ENCODE data around the gene TGM5.
"Not testable (repeated sequence)": the region's sequence is repeated elsewhere in the genome, so short reads cannot be mapped to it uniquely, and the experiment has no call there.

Gene TGM5

DNA sequence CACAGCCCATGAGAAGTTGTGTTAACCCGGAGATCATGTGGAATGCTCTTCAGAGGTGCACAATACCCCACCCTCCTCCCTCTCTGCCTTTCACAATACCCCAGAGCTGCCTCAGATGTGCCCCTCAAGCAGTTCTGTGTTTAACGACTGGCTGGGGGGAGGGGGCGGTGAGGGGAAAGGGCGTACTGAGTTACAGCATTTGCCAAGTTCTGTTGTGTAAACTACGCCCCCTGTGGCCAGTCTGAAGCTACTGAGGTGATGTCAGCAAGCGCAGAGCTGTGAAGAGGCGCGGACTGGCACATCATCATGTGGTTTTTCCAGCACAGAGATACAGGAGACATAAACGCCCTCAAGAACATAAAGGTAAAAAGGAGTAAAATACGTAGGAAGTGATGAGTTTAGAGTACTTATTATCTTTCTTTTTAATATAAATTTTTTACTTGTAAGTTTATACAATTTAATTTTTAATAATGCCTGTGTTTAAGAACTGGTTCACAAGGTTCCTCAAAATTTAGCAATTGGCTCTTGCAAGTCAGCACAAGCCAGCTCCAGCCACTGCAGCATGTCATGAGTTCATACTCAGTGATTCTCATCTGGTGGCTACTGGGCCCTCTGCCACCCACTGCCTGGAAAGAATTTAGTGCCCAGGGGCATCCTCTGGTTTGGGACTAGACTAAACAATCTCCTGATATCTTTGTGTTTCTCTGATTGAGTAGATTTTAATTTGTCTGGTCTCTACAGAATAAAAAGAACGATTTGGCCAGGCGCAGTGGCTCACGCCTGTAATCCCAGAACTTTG, 47.6 kb downstream of the TGM5 start:
- no peak for DNase-seq (ENCODE audit: low spot score)

DNA sequence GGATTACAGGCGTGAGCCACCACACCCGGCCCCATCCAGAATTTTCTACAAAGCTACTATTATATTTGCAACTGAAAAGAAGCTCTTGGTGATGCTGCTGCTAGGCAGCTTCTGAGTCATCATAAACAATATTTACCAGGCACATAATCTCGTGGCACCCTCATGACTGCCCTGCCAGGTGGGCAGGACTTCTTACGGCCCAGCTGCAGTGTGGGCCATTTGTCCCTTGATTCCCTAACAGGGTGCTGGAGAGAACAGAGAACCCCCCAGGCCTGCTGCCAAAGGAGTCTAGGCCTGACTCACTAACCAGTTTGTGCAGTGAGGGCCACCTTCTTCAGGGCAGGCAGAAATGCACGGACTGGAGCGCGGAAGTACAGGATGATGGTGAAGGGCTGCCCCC, 50.8 kb downstream of the TGM5 start:
- no peak for DNase-seq (ENCODE audit: low spot score)

DNA sequence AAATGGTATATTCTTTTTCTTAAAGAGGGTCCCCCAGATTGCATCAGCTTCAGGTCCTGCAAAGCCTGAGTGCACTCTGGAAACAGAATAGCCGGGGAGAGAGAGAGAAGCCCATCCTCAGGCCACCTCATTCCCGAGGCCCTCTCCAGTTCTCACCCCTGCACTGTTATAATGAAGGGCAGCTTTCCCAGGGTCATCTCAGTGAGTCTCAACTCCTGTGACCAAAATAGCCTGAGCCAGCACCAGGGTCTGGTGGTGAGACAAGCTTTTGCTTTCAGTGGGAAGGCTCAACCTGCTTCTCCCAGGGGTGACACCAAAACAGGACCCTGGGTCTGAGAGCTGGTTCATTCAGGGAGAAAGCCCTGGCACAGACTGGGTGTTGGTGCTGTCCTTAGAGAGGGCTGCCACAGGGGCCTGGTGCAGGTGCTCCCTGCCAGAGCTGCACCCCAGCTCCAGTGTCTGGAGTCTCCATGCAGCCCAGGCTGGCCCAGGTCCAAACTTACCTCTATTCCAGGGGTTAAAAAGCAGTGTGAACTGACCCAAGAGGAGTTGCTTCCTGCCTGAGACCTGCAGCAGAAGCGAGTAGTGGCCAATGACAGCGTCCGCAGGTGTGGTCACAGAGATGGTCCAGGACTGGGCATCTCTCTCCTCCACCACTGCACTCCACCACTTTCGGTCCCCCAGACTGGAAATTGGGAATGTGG, 52.0 kb downstream of the TGM5 start:
- DNase-seq (ENCODE audit: low spot score) = no peak

DNA sequence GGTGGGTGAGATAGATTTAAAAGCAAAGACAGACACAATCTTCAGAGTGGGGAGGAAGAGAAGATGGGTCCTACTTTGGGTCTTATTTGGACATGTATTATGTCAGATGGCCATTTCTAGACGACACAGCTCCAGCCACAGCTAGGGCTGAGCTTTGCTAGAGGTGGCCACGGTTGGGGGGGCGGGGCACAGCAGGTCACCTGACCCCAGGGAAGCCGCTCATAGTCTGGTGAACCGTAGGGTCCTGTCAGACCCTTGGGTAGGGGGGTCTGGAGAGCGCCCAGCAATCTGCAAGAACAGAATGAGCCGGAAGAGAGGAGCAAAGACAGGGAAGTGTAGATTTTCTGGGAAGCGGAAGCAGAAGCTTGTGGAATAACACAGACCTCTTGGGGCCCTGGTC, 52.6 kb downstream of the TGM5 start:
- DNase-seq (ENCODE audit: low spot score) = no peak

DNA sequence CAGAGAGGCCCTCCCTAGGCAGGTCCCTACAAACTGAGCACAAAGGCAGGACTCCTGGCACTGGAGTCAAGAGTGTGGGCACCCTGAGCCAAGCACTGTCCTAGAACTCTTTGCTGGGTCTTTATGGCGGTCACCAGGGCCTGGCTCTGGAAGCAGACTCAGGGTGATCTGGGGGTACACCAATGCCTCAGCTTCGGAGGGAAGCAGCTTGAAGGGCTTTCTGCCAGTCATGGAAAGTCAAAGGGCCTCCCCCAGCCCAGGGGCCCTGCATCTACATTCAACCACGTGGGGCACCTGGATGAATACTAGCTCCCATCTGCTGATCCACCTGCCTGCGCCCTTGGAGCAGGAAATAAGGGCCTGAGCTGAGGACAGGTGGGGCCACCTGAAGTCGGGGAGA, 53.3 kb downstream of the TGM5 start:
- no peak for DNase-seq (ENCODE audit: low spot score)

DNA sequence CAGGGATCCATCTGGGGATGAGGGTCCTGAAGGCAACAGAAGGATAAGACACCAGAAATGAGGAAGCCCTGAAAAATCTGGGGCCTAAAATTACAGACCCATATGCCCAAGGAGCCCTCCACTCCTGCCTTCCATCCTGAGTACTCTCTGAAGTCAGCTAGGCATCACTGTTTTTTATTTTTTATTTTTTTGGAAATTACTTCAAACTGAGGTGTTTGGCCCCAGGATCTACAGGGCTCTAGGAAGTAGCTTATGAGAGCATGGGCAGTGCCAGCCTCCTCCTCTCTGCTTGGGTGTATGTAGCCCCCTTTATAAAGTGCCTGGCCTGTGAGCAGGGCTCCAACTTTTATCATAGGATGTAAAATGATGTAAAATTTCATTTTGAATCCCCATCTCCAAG, 53.8 kb downstream of the TGM5 start:
- DNase-seq (ENCODE audit: low spot score) = no peak

DNA sequence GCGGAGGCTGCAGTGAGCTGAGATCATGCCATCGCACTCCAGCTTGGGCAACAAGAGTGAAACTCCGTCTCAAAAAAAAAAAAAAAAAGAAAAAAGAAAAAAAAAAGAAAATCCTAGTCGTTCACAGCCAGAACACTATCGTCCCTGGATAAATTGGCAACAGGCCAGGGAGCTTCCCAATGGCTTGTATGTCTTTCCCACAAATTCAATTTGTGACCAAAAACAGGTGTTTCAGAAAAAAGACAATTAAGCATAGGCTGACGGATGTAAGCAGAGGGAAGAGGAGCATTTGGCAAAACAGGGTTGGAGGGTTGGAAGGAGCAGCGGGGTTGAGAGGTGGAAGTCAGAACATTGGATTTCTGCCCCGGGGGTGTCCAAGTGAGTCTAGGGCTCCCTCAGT, 54.4 kb downstream of the TGM5 start:
- no peak for DNase-seq (ENCODE audit: low spot score)

DNA sequence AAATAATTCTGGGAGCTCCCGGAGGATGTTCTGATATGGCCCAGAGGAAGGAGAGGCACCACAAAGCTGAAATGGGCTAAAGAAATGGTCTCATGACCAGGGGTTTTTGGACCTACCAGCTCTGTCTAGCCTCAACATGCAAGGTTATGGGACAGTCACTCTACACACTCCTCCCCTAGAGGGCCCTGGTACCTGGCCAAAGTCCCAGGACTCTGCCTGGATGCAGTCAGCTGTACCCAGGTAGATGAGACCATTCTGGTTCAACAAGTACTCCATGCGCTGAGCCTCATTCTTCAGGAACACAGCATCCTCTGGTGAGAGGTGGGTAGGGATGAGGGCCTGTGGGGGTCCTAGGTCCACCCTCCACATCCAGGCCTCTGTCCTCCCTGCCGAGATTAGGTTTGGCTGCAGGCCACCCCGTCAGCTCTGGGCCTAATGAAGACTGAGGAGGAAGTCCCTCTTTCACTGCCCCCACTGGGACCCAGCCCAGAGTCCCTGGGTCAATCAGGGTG, 55.4 kb downstream of the TGM5 start:
- no peak for DNase-seq (ENCODE audit: low spot score)

DNA sequence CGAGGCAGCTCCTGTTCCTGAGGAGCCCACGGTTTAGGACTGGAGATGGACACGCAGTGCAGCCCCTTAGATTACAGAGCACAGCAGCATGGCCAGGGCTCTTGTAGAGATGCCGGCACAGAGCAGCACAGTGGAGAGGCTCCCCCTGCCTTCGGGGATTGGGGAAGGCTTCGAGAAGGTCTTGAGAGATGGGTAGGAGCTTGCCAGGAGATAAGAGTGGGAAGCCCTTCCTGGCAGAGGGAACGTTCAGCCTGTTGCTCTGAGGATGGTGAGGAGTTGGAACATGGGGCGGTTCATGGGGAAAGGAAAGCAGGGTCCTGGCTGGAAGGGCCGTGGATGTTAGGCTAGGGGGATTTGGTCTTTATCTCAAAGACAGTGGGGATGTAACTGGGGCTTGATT, 55.9 kb downstream of the TGM5 start:
- DNase-seq (ENCODE audit: low spot score) = no peak

DNA sequence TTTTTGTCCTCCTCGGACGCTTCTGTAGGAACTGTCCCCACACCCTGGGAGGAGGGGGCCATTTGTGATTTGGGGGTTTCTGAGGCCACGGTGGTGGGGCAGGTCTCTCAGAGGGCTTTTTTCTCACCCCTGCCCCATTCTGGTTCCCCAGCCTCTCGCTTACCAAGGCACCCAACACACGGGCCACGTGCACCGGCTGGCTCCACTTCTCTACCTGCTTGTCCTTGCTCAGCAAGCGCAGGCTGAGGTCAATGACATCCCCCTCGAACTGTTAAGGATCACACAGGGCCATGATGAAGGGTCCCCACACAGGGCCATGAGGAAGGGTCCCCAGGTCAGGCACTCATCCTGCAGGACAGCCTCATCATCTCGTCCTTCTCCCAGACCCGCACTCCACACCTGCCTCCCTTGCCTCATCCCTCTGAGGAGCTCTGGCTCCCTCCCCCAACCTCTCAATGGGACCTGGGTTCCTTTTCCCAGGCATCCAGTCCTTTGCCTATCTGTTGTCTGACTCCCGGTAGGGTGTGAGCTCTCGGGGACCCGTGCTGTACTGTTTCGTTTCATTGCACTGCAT, 56.5 kb downstream of the TGM5 start:
- no peak for DNase-seq (ENCODE audit: low spot score)

DNA sequence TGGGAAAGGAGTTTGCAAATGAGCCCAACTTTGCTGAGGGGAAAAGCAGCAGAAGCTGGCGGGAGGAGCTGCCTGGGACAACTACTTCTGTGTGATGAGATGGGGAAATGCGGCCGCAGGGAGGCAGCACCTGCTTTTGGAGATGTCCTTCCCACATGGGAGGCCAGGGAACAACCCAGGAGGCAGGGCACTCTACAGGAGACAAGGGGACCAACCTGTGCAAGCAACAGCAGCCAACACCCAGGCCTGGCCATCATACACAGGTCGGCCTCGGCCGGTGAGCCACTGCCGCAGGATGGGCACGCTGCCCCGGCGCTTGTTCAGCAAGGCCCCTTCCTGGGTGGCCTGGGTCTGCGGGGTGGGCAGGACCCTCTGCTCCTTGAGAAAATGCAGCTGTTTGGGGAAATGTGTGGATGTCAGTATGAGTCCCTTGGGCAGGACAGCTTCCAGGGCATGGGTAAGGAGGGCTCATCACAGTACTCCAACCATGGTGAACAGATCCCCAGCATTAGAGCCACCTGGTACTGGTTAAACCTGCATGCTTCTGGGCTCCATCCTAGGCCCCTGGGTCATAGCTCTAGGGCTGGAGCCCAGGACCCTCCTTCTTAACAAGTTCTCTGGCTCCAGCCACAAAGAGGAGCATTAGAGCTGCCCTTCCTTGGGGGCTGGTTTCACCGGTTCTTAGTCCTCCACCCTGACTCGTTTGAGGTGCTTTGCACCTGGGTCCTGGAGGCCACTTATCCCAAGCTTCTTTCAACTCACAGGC, 57.5 kb downstream of the TGM5 start:
- no peak for DNase-seq (ENCODE audit: low spot score)

DNA sequence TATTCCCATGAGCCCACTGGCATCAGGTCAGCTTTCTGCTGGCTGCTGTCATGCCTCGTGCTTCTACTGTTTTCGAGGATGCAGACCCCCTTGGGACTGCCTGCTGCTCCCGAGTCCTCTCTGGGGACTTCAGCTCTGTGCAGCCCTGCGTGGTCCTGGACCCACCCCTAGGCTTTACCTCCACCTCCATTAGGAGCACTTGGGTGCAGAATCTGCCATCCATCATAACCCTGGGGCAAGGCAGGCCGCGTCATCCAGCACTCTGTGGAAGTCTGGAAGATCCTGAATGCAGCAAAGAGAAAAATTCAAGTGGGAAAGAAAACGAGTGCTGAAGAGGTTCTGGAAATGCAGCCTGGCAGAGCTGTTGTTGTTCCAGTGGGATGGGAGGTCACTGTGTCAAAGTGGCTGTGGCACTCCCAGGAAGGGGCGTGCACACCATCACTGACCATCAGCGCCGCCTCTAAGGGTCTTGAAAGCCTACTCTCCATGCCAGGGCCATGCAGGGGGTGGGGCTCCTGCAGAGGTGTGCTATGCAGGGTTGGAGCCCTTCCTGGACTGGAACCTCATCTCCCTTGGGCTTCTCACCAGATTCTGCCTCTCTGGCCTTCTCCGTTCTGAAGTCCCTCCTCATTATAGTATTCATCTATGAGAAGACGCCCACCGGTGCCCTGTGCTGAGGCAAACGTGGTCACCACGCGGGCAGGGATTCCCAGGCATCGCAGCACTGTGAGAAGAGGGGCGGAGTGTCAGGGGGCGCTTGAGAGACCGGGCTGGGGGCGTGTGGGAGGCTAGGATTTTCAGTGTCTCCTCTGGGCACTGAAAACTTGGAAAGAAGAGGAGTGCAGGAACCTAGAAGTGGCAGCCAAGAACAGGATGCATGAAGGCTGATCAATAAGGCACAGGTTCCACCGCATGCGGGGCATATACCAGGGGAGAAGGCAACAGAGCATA, 58.4 kb downstream of the TGM5 start:
- no peak for DNase-seq (ENCODE audit: low spot score)

DNA sequence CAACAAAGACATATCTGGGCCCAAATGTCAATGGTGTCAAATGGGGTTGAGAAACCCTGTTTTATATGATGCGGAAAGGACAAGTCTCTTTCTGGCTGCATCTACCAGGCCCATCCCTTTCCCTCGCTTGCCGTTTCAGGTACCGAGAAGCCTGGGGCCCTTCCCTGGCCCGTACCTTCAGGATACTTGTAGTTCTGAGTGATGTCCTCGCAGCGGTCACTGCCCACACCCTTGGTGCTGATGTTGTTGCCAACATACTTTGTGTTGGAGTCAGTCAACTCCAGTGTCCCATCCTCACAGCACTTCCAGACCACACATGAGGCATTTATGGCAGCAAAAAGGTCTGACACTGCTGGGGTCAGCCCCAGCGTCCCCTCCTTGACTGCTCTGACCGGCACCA, 59.7 kb downstream of the TGM5 start:
- DNase-seq (ENCODE audit: low spot score) = no peak

DNA sequence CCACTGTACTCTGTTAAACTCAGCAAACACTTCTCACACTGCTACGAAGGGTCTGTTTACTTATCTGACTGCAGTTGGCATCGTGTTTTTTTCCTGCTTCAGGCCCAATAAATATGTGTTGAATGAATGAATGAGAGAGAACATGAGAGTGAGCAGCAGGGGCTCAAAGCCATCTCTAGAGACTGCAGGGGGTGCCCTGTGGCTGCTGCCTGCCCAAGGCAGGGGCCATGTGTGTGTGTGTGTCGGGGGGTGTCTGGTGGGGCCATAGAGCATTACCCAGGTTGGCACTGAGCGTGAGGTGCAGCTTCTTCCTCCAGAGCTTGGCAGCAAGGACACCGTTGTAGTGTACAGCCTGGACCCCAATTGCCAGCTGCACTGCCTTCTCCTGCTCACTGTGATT, 60.7 kb downstream of the TGM5 start:
- no peak for DNase-seq (ENCODE audit: low spot score)

DNA sequence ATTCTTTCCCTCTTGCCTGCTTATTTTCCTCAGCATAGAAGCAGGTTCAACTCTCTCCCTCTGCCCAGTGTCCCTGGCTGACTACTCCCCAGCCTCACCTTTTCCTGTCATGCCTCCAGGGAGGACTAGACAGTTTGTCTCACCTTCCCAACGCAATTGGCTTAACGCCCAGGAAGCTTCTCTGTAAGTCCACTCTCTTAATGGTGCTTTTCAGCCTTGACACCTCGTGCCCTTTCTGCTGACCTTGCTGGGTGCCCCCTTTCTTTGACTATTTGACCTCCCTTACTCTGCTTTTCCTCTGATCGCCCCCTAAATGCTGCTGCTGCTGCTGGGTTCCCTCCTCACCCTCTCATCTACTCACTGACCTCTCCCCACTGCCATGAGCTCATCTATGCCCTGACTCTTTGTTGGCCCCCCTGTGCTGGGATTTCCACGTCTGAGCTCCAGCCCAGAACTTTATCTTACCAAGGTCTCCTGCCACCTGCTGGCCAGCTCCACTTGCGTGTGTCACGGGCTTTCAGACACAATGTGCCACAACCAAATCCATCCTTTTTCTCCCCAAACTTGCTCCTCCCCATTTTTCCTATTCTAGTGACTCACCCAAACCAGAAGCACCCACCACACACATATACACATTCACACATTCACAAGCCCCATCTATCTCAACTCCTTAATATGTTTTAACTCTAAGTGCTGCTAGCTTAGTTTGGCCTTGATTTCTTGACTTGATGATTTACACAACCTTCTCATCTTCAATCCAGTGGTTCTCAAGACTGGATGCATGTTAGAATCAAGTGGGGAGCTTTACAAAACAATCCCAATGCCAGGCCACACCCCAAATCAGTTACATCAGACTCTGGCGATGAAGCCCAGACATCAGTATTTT, 62.5 kb downstream of the TGM5 start:
- no peak for DNase-seq (ENCODE audit: low spot score)

DNA sequence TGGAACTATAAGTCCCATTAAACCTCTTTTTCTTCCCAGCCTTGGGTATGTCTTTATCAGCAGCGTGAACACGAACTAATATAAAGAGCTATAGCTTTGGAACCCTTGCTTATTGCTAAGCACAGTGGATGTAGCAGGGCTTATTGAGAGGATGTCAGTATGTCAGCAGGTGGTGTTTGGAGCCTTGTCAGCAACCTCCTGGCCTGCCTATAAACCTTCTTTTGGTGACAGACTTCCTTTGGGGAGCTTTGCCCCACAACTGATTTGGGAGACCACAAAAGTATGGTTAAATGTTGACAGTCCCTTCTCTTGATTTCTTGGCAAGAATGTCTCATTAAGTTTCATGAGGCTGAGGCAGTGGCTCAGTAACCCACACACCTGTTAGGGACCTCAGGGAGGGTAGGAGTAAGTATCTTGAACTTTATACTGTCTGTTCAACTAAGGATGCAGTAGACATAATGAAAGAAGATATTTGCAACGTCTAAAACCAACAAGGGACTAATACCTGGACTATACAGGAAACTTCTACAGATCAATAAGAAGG, 66.7 kb downstream of the TGM5 start:
- no peak for DNase-seq (ENCODE audit: low spot score)

DNA sequence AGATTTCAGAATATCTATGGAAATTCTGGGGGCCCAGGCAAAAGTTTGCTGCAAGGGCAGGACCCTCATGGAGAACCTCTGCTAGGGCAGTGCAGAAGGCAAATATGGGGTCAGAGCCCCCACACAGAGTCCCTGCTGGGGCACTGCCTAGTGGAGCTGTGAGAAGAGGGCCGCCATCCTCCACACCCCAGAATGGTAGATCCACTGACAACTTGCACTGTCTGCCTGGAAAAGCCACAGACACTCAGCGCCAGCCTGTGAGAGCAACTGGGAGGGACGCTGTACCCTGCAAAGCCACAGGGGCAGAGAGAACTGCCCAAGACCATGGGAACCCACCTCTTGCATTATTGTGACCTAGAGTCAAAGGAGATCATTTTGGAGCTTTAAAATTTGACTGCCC, 67.7 kb downstream of the TGM5 start:
- DNase-seq (ENCODE audit: low spot score) = no peak

DNA sequence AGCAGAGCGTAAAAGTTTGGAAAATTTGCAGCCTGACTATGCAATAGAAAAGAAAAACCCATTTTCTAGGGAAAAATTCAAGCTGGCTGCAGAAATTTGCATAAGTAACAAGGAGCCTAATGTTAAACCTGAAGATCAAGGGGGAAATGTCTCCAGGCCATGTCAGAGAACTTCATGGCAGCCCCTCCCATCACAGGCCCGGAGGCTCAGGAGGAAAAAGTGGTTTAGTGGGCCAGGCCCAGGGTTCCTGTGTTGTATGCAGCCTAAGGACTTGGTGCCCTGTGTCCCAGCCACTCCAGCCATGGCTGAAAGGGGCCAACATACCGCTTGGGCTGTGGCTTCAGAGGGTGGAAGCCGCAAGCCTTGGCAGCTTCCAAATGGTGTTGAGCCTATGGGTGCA, 68.2 kb downstream of the TGM5 start:
- not testable (repeated sequence) for DNase-seq (ENCODE audit: low spot score)

DNA sequence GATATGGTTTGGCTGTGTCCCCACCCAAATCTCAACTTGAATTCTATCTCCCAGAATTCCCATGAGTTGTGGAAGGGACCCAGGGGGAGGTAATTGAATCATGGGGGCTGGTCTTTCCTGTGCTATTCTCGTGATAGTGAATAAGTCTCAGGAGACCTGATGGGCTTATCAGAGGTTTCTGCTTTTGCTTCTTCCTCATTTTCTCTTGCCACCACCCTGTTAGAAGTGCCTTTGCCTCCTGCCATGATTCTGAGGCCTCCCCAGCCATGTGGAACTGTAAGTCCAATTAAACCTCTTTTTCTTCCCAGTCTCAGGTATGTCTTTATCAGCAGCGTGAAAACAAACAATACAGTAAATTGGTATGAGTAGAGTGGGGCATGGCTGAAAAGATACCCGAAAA, 69.0 kb downstream of the TGM5 start:
- not testable (repeated sequence) for DNase-seq (ENCODE audit: low spot score)

Measured in cerebellar cortex (tissue), 1 donor.